PFSK-1 (cell line): Measurements from ENCODE around the gene HCN4.

Experiments used
- POLR2AphosphoS5 ChIP-seq: IDR thresholded peaks from 2 replicates; pipeline ENCODE4 v1.6.1; 2012; ENCODE audit warnings: low read depth, mild to moderate bottlenecking, control low read depth, low read length, moderate library complexity
- SIN3A ChIP-seq: IDR thresholded peaks from 2 replicates; pipeline ENCODE4 v1.6.1; 2012; ENCODE audit warnings: mild to moderate bottlenecking, low read length, moderate library complexity, borderline replicate concordance; ENCODE audit not compliant: insufficient read depth
- TAF1 ChIP-seq: IDR thresholded peaks from 2 replicates; pipeline ENCODE4 v1.6.1; 2012; ENCODE audit warnings: low read length, control low read depth, borderline replicate concordance; ENCODE audit not compliant: insufficient read depth
- TF ChIP-seq, protein P1 (sequence below), 2 experiments: IDR thresholded peaks; 2 replicates each; pipeline versions ENCODE4 v1.6.1 to v1.8.0; 2011 to 2012; ENCODE audit warnings: low read depth in 2 of 2, low read length in 2 of 2, control low read depth in 1 of 2, inconsistent platforms in 1 of 2, mild to moderate bottlenecking in 1 of 2, moderate library complexity in 1 of 2; ENCODE audit not compliant: insufficient read depth in 1 of 2

DNA sequence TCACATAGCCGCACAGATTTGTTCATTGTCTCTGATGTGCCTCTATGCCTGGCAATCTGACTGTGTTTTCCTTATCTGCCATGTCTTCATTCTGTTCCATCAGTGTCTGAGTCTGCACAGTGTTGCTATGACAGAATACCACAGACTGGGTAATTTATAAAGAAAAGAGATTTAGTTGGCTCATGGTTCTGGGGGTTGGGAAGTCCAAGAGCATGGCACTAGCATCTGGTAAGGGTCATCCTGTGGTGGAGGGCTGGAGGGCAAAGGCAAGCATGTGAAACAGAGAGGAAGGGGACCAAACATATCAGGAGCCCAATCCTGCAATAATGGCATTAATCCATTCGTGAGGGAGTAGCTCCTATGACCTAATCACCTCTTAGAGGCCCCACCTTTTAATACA, 11.9 kb upstream of the HCN4 start:
- no peak for TF ChIP-seq SIN3A
- no peak for TF ChIP-seq TAF1
- TF ChIP-seq POLR2AphosphoS5, result no peak
- TF ChIP-seq, protein P1, sequence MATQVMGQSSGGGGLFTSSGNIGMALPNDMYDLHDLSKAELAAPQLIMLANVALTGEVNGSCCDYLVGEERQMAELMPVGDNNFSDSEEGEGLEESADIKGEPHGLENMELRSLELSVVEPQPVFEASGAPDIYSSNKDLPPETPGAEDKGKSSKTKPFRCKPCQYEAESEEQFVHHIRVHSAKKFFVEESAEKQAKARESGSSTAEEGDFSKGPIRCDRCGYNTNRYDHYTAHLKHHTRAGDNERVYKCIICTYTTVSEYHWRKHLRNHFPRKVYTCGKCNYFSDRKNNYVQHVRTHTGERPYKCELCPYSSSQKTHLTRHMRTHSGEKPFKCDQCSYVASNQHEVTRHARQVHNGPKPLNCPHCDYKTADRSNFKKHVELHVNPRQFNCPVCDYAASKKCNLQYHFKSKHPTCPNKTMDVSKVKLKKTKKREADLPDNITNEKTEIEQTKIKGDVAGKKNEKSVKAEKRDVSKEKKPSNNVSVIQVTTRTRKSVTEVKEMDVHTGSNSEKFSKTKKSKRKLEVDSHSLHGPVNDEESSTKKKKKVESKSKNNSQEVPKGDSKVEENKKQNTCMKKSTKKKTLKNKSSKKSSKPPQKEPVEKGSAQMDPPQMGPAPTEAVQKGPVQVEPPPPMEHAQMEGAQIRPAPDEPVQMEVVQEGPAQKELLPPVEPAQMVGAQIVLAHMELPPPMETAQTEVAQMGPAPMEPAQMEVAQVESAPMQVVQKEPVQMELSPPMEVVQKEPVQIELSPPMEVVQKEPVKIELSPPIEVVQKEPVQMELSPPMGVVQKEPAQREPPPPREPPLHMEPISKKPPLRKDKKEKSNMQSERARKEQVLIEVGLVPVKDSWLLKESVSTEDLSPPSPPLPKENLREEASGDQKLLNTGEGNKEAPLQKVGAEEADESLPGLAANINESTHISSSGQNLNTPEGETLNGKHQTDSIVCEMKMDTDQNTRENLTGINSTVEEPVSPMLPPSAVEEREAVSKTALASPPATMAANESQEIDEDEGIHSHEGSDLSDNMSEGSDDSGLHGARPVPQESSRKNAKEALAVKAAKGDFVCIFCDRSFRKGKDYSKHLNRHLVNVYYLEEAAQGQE (IDR thresholded peaks at IDR 0.05; ENCODE audit: insufficient read depth in 1 of 2, low read depth in 2 of 2, low read length in 2 of 2), result no peak
